H1 (cell line): Measurements from ENCODE around the gene KCNE4. TPM values are rescaled to one million over a fixed set of nuclear protein-coding genes. Genes with fewer than 3 reads are reported as not detected.
A peak's percentile ranks its signal among the peaks of the same experiment; 100 is the strongest.

Experiments used
- ATF2 ChIP-seq: IDR thresholded peaks from 2 replicates; pipeline ENCODE4 v1.6.1; 2012; ENCODE audit warnings: low read length, inconsistent platforms
- BACH1 ChIP-seq: IDR thresholded peaks from 2 replicates; pipeline ENCODE4 v1.6.1; 2012; ENCODE audit warnings: low read length, improper control_type of control experiment
- CBX8 ChIP-seq: fragments of 300-800, 300-1000 bp; sonication (generic); IDR thresholded peaks from 2 replicates; pipeline ENCODE4 v1.7.1; 2016; ENCODE audit warnings: low read depth, low read length, borderline replicate concordance
- CEBPB ChIP-seq: IDR thresholded peaks from 2 replicates; pipeline ENCODE4 v1.6.1; 2012; ENCODE audit warnings: low read depth, low read length
- CHD2 ChIP-seq: IDR thresholded peaks from 2 replicates; pipeline ENCODE4 v1.6.1; 2012; ENCODE audit warnings: low read length, improper control_type of control experiment
- CTBP2 ChIP-seq: IDR thresholded peaks from 2 replicates; pipeline ENCODE4 v1.7.0; 2011; ENCODE audit warnings: borderline replicate concordance, mild to moderate bottlenecking, moderate library complexity, mixed read lengths, low read length; ENCODE audit not compliant: insufficient read depth, insufficient read length
- EZH2 ChIP-seq: fragments of 200-600 bp; sonication (generic); IDR thresholded peaks from 2 replicates; pipeline ENCODE4 v1.7.1; 2012; ENCODE audit warnings: low read depth, mild to moderate bottlenecking, moderate library complexity, low read length, inconsistent platforms; ENCODE audit not compliant: severe bottlenecking
- HDAC2 ChIP-seq, 2 experiments: fragments of 300-600 bp in 1 of 2; sonication (generic) in 1 of 2; IDR thresholded peaks; 2 replicates each; pipeline ENCODE4 v1.6.1; 2011 to 2012; ENCODE audit warnings: low read depth in 2 of 2, low read length in 2 of 2, mild to moderate bottlenecking in 2 of 2, moderate library complexity in 2 of 2, borderline replicate concordance in 1 of 2, inconsistent platforms in 1 of 2
- HDAC6 ChIP-seq: IDR thresholded peaks from one replicate; pipeline ENCODE4 v1.7.1; 2012; ENCODE audit warnings: low read depth, mild to moderate bottlenecking, inconsistent platforms, low read length, moderate library complexity
- JUND ChIP-seq: IDR thresholded peaks from 2 replicates; pipeline ENCODE4 v1.6.1; 2011; ENCODE audit warnings: mild to moderate bottlenecking, improper control_type of control experiment, low read length
- KDM4A ChIP-seq: IDR thresholded peaks from one replicate; pipeline ENCODE4 v1.7.1; 2012; ENCODE audit warnings: low read depth, mild to moderate bottlenecking, moderate library complexity, low read length, inconsistent platforms; ENCODE audit not compliant: severe bottlenecking
- KDM5A ChIP-seq: fragments of 200-600 bp; IDR thresholded peaks from 2 replicates; pipeline ENCODE4 v1.7.1; 2012; ENCODE audit warnings: mild to moderate bottlenecking, low read length, inconsistent platforms, mixed read lengths
- NANOG ChIP-seq: IDR thresholded peaks from 2 replicates; pipeline ENCODE4 v1.6.1; 2011; ENCODE audit warnings: low read length, low read depth, mild to moderate bottlenecking, inconsistent platforms; ENCODE audit not compliant: insufficient read depth, poor library complexity, severe bottlenecking
- POLR2A ChIP-seq, 2 experiments: IDR thresholded peaks; 1 replicate in 1 of 2; 2 replicates in 1 of 2; pipeline ENCODE4 v1.6.1; 2011; ENCODE audit warnings: low read depth in 2 of 2, low read length in 2 of 2, mild to moderate bottlenecking in 2 of 2; ENCODE audit errors: control extremely low read depth in 1 of 2
- POU5F1 ChIP-seq: IDR thresholded peaks from 2 replicates; pipeline ENCODE4 v1.6.1; 2011; ENCODE audit warnings: low read depth, mild to moderate bottlenecking, low read length, moderate library complexity
- RFX5 ChIP-seq: IDR thresholded peaks from 2 replicates; pipeline ENCODE4 v1.6.1; 2011; ENCODE audit warnings: low read depth, low read length, improper control_type of control experiment, borderline replicate concordance
- RXRA ChIP-seq: IDR thresholded peaks from 2 replicates; pipeline ENCODE4 v1.6.1; 2011; ENCODE audit warnings: low read depth, mild to moderate bottlenecking, low read length, moderate library complexity; ENCODE audit not compliant: insufficient read depth
- SAP30 ChIP-seq: fragments of 300-600 bp; sonication (generic); IDR thresholded peaks from 2 replicates; pipeline ENCODE4 v1.7.1; 2012; ENCODE audit warnings: low read length, moderate library complexity, mild to moderate bottlenecking, inconsistent platforms; ENCODE audit not compliant: insufficient read depth, insufficient replicate concordance
- SRF ChIP-seq: IDR thresholded peaks from 2 replicates; pipeline ENCODE4 v1.6.1; 2011; ENCODE audit warnings: mild to moderate bottlenecking, low read depth, low read length, moderate library complexity
- SUZ12 ChIP-seq: fragments of 200-600 bp; sonication (generic); IDR thresholded peaks from 2 replicates; pipeline ENCODE4 v1.6.1; 2012; ENCODE audit warnings: mild to moderate bottlenecking, inconsistent platforms, low read length, moderate library complexity, mixed read lengths
- TEAD4 ChIP-seq: IDR thresholded peaks from 2 replicates; pipeline ENCODE4 v1.6.1; 2012; ENCODE audit warnings: low read depth, low read length, inconsistent platforms, mixed read lengths
- polyA plus RNA-seq, 7 experiments: library from polyadenylated mRNA; depleted of rRNA in 3 of 7; stranded (reverse) in 5 of 7; unstranded in 2 of 7; fragments of >200 nt in 5 of 7; fragments of 200-250 nt in 2 of 7; gene quantifications; 1 replicate in 5 of 7; 2 replicates in 1 of 7; 4 replicates in 1 of 7; pipeline versions ENCODE4 v1.2.1 to v1.2.3, GENCODE V29; 2011 to 2013; ENCODE audit warnings: missing spikeins in 2 of 7, mixed read lengths in 2 of 7
- total RNA-seq: library from RNA; stranded (reverse); fragmentation: NEBNext Ultra II Directional; extraction: Animal tissue kit (Norgen Biotek cat#: 25700); gene quantifications from 2 replicates; pipeline ENCODE4 v1.2.1, GENCODE V29; 2021
- TF ChIP-seq, protein P1 (sequence below): IDR thresholded peaks from 2 replicates; pipeline ENCODE4 v1.6.1; 2012; ENCODE audit warnings: inconsistent platforms

The KCNE4 gene
- total and polyA plus RNA-seq, 2 of the 8 experiments (the other 6 are each of a cell fraction or from before 2014, with no cell fraction given), result 0.08 to 0.09 TPM

- no peak for TF ChIP-seq POU5F1
- no peak for TF ChIP-seq KDM4A
- TF ChIP-seq HDAC6, result no peak
- TF ChIP-seq CBX8, result no peak
- no peak for TF ChIP-seq SRF
- TF ChIP-seq ATF2, result 0 out of 2 replicates have a peak, but pooled peaks have one; percentile 21
- no peak for TF ChIP-seq SUZ12
- TF ChIP-seq CTBP2, result no peak
- TF ChIP-seq TEAD4, result peak; percentile 32; the same call in 1 of the 2 replicates
- no peak for TF ChIP-seq NANOG
- TF ChIP-seq CHD2, result peak; percentile 51; the same call in 1 of the 2 replicates
- TF ChIP-seq, protein P1, sequence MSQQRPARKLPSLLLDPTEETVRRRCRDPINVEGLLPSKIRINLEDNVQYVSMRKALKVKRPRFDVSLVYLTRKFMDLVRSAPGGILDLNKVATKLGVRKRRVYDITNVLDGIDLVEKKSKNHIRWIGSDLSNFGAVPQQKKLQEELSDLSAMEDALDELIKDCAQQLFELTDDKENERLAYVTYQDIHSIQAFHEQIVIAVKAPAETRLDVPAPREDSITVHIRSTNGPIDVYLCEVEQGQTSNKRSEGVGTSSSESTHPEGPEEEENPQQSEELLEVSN, result peak; percentile 50; the same call in 1 of the 2 replicates
- no peak for TF ChIP-seq KDM5A
- TF ChIP-seq JUND, result no peak
- no peak for TF ChIP-seq CEBPB
- TF ChIP-seq SAP30, result no peak
- no peak for TF ChIP-seq BACH1
- no peak for TF ChIP-seq EZH2
- no peak for TF ChIP-seq RFX5
- TF ChIP-seq RXRA, result no peak
- TF ChIP-seq POLR2A (IDR thresholded peaks at IDR 0.05; ENCODE audit: control extremely low read depth in 1 of 2, low read depth in 2 of 2, low read length in 2 of 2), result no peak
- TF ChIP-seq HDAC2 (IDR thresholded peaks at IDR 0.05; ENCODE audit: borderline replicate concordance in 1 of 2, low read depth in 2 of 2, low read length in 2 of 2), result no peak
Observed at GRCh38 chr2:223101340-223102039, 49.5 kb downstream of the KCNE4 start (continued).
